HG03457 (cell line): Measurements from ENCODE around the gene MAPKAP1.

Source experiments
- ATAC-seq: cut with Tn5 transposase; IDR thresholded peaks from one replicate; pipeline ENCODE4 v1.9.1; 2021; ENCODE audit warnings: moderate number of reproducible peaks; ENCODE audit not compliant: unreplicated experiment

Gene MAPKAP1

DNA sequence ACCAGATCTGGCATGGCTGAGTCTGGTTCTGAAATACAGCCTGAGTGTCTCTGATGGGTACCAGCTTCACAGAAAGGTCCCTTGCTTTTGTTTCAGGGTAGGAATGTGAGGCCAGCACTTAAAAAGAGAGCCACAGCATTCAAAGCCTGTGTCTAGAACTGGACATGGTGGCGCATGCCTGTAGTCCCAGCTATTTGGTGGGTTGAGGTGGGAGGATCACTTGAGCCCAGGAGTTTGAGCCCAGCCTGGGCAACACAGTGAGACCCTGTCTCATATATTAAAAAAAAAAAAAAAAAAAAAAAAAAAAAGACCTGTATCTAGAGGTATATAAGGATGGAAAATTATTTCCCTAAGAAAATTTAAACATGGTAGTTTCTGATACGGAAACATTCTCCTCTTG, 243.1 kb downstream of the MAPKAP1 start:
- no peak for ATAC-seq

DNA sequence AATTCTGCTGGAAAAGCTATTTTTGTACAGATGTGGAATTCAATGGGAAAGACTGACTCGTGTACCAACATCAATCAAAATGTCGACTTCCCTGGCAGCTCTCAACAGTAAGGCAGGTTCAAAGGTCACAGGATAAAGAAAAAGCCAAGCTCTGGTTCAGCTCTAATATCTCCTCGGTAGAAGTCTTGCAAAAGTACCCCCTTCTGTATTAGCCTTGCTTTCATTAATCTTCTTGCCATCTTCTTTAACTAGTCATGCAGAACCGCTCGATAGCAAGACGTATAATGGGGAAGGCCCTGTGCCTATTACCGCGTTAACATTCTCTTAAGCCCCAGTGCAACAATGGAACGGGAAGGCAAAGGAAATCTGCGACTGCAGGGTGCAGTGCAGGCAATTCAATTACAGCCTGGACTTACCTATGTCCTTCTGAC, 244.1 kb downstream of the MAPKAP1 start:
- no peak for ATAC-seq

DNA sequence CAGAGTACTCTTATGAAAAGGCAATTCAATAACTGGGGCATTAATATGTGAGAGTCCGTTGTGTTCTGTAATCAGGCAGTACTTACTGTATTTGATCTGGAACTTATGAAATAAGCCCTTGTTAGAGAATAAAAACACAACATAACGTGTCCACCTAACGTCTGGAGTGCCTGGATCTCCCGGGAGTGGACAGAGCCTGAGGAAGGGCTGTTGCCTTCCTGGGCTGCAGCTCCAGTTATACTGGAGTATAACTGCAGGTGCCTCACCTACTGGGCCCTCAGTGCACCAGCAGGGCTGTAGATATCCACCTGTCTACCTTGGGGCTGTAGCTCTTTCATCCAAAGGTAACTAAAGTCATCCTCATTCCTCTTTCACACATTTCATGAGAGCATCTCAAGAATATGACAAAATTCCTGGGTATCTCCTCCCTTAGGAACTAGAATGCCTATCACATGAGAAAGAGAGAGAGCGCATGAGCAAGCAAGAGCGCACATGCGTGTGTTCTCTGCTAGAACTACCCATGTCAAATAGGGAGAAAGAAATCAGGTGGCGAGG, 245.3 kb downstream of the MAPKAP1 start:
- no peak for ATAC-seq

- ATAC-seq: no peak
Measured at GRCh38 chr9:125460883-125461635, 245.9 kb downstream of the MAPKAP1 start.

GRCh38 chr9:125460346-125460745, 246.7 kb downstream of the MAPKAP1 start:
- ATAC-seq: no peak

DNA sequence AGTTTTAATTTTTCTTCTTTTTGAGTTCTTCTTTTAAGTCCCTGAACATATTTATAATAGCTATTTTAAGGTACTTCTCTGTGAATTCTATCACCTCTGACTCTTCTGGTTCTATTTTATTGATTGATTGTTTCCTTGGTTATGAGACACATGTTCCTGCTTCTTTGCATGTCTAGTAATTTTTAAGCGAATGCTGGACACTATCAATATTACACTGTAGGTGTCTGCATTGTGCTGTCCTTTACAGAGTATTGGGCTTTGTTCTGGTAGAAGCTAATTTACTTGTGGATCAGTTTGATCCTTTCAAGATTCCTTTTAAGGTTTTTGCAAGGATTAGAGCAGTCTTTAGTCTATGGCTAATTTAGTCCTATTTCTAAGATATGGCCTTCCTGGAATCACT, 249.7 kb downstream of the MAPKAP1 start:
- no peak for ATAC-seq

DNA sequence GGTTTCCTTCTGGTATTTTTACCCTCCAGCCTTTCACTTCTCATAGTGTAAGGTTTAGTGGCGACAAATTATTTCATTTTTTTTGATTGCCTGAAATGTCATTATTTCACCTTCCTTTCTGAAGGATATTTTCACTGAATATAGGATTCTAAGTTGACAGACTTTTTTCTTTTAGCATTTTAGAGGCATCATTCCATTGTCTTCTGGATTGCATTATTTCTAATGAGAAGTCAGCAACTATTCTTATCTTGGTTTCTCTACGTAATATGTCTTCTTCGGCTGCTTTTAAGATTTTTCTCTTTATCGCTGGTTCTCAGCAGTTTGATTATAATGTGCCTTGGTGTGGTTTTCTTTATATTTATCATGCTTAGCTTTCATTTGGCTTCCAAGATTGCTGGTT, 251.1 kb downstream of the MAPKAP1 start:
- ATAC-seq: no peak

- ATAC-seq: no peak
Measured at GRCh38 chr9:125455132-125455531, 251.9 kb downstream of the MAPKAP1 start.

- ATAC-seq: no peak
Measured at GRCh38 chr9:125447202-125447802, 259.7 kb downstream of the MAPKAP1 start.

DNA sequence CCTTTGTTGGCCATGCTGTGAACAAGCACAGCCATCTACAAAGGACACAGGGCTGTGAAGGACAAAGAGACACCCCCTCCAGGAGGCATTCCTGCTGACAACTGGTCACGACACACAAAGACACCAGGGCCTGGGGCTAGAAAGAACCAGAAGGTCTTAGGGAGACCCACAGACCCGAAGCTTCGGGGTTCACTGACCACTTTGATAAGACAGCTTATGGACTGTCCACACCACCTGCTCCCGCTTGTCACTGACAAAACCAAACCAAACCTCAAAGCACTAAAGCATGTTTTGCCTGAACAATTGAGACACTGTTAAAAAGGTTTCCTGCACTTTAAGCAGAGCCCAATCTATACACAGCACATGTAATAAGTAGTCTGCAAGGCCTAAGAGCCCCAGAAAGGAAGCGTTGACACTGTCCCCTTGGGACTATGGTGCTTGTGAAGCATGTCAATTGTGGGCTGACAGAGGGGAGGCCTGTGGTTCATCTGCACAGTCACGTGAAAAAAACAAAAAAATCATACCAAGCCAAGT, 260.4 kb downstream of the MAPKAP1 start:
- peak; percentile 84 for ATAC-seq

DNA sequence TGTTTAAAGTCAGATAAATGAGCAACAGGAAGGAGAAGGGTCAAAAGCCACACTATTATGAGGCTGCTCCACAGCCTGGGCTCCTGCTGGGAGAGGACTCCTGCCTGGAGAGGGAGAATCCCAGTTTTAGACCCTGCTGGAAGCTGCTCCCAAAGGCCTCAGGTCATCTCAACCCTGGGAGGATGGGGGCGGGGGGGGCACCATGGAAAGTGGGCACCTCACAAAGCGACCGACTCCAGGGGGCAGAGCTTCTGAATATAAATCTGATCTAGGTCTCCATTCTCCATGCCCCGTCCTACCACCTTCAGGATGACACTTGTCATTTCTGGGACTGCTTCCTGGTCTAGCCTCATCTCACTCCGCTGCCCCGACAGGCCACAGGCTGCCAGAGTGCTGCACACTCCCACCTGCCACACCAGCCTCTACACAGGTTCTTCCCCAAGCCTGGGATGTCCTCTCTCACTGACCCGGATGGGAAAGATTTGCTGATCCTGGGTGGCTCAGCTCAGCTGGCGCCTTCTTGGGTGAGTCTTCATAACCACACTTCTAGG, 262.0 kb downstream of the MAPKAP1 start:
- ATAC-seq: no peak

DNA sequence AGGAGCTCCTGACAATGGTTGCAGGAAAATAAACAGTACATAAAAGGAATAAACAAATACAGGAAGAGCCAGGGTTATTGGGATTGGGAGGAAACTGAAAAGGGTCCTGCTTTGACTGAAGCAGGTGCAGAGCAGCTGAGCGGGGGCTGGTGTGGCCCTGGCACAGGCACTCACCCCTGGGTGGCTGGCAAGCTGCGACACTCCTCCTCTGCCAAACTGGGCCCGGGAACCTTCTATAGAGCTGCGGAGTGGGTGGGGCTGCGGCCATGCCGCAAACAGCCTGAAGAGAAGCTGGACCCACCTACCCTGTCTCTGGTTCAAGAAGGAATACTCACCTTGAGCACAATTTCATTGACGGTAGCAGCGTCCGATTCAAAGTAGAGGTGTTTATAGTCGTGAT, 262.8 kb downstream of the MAPKAP1 start:
- ATAC-seq: no peak

DNA sequence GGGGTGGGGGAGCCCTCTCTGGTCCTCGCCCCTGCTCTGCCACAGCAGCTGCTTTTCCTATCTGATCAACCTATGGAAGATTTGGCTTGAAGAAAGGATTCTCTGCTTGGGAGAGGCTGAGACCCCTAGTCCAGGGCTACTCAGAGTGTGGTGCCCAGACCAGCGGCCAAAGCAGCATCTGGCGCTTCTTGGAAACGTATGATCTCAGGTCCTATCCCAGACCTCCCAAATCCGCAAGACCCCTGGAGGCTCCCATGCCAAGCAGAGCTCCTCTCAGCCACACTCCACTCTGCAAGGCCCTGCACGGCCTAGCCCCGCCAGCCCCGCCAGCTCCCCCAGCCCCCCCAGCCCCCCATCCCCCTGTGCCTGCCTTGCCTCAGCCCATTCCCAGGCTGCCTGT, 263.6 kb downstream of the MAPKAP1 start:
- no peak for ATAC-seq

DNA sequence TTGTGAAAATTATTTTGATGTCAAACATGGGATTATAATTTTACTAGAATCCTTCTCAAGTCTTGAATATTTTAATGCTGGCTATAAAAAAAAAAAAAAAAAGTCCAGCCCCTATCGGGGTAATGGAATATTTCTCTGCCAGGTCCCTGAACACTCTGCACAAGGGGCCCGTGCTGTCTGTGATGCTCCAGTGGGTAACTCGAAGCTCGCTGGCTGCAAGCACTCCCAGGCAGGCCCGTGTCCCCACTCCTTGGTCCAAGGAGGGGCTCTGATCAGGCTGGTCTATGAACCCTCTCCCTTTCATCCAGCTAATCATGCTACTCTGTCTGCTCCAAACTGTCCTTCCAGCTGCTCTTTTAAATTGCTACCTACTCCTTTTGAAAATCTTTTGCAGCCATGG, 264.6 kb downstream of the MAPKAP1 start:
- no peak for ATAC-seq

DNA sequence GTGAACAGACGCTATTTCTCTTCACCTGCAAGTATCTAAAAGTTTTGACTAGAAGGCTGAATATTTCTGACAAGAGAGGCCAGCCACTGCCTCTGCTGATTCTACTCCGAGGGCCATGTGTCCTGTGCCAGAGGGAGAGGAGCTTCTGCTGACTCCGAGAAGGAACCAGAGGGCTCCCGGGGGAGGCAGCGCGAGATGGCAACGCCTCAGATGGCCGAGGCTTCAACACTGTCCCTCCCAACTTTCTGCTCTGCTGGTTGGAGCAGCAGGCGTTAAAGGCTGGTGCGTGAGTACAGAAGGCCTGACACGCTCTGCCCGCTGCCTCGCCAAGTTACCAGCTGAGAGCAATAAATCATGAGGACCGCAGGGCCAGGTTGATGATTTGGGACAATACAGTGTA, 266.6 kb downstream of the MAPKAP1 start:
- ATAC-seq: no peak

- no peak for ATAC-seq
Measured at GRCh38 chr9:125439434-125440272, 267.4 kb downstream of the MAPKAP1 start.

GRCh38 chr9:125438506-125439433, 268.2 kb downstream of the MAPKAP1 start:
- no peak for ATAC-seq

DNA sequence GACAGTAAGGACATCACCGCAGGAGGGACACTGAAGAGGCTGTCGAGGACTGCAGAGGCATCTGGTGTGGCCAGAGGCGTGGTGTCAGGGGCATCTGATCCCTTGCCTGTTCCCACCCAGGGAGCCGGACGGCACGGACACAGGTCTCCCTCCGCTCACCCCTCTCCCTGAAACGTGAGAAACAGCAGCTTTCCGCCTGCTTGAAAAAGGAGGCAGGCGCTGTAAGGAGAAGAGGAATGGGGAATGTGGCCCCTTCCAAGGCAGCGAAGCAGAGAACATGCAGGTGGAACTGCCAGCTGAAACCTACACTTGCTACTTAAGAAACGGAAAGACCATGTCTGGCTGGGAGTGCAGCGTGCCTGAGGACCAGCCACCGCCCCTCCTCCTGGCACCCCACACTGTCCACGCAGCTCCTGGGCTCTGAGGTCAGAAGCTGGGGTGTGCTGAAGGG, 269.2 kb downstream of the MAPKAP1 start:
- no peak for ATAC-seq

DNA sequence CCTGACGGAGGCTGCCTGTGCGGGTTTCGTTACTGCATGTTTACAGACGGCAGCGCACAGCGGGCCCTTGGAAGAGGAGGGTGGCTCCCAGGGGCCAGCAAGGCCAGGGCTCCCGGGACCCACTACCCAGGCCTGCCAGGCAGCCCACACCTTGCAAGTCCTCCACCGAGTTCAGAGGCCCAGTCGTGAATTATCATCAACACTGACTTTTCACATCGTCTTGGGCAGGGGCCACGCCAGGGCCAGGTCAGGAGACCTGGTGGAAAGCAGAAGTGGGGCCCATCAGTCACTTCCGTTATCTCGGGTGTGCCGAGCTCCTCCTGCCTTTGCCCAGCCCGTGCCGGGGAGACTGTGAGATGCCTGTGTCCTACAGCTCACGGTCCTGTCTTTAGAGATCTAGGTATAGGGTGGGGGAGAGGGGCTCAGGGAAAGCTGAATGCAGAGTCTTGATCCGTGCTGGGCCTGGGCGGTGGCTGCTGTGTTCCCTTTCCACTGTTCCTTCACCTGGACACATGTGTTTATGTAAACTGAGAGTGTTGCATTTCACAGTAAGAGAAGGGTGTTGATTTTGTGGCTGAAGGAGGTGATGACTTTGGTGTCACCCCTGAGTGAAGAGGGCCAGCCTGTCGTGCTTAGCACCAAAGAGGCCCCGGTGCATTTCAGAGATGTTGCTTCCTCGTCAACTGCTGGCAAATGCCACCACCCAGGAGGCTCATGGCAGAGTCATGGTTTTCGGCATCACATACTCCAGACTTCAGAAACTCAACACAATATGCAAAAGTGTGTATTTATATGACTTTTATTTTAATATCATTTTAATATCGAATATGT, 270.2 kb downstream of the MAPKAP1 start:
- ATAC-seq: no peak
